CD14-positive monocyte (primary cell): ENCODE data around the gene SPON1. TPM values are rescaled to one million over a fixed set of nuclear protein-coding genes. Genes with fewer than 3 reads are reported as not detected.

Experiments used
- DNase-seq, 3 donors: peaks; one replicate each; pipeline ENCODE4 v3.0.0-alpha.2; 2011 to 2022
- H2AFZ ChIP-seq: 2 replicates; pipeline ENCODE4 v1.6.0; 2012; ENCODE audit warnings: mild to moderate bottlenecking, low read depth, low read length, inconsistent platforms; ENCODE audit not compliant: insufficient read depth, poor library complexity, severe bottlenecking
- H3K27ac ChIP-seq, 2 donors: 1 replicate in 1 of 2; 2 replicates in 1 of 2; pipeline ENCODE4 v1.5.1; 2012 to 2013; ENCODE audit warnings: low read length in 2 of 2, control low read depth in 1 of 2, inconsistent platforms in 1 of 2, low read depth in 1 of 2, mild to moderate bottlenecking in 1 of 2
- H3K27me3 ChIP-seq, 2 donors: one replicate each; pipeline versions ENCODE4 v1.6.0 to v1.6.1; 2011 to 2013; ENCODE audit warnings: low read length in 2 of 2; ENCODE audit not compliant: control insufficient read depth in 2 of 2, insufficient read depth in 2 of 2
- H3K36me3 ChIP-seq, 2 donors: replicated peaks in 1 of 2; 1 replicate in 1 of 2; 2 replicates in 1 of 2; pipeline versions ENCODE4 v1.5.1 to v1.6.1; 2012 to 2013; ENCODE audit warnings: low read length in 2 of 2, control low read depth in 1 of 2, inconsistent platforms in 1 of 2, mild to moderate bottlenecking in 1 of 2; ENCODE audit not compliant: insufficient read depth in 2 of 2, control insufficient read depth in 1 of 2
- H3K4me1 ChIP-seq, 2 donors: 1 replicate in 1 of 2; 2 replicates in 1 of 2; pipeline versions ENCODE4 v1.5.1 to v1.6.1; 2012 to 2013; ENCODE audit warnings: low read length in 2 of 2, control low read depth in 1 of 2, inconsistent platforms in 1 of 2, mild to moderate bottlenecking in 1 of 2, moderate library complexity in 1 of 2; ENCODE audit not compliant: insufficient read depth in 2 of 2, control insufficient read depth in 1 of 2
- H3K4me2 ChIP-seq: replicated peaks from 2 replicates; pipeline ENCODE3; 2012; ENCODE audit warnings: low read length, moderate library complexity, mild to moderate bottlenecking; ENCODE audit not compliant: poor library complexity, severe bottlenecking; ENCODE audit errors: extremely low read depth
- H3K4me3 ChIP-seq, 3 experiments: fragments of 200-600 bp in 1 of 3; sonication (generic) in 1 of 3; replicated peaks in 1 of 3; 1 replicate in 2 of 3; 2 replicates in 1 of 3; pipeline ENCODE4 v1.5.1; 2011 to 2013; ENCODE audit warnings: low read length in 3 of 3, mild to moderate bottlenecking in 3 of 3, control low read depth in 2 of 3, low read depth in 2 of 3, inconsistent platforms in 1 of 3, moderate library complexity in 1 of 3
- H3K79me2 ChIP-seq: 2 replicates; pipeline ENCODE4 v1.6.0; 2012; ENCODE audit warnings: mild to moderate bottlenecking, control low read depth, inconsistent platforms, low read length, moderate library complexity; ENCODE audit not compliant: insufficient read depth
- H3K9ac ChIP-seq: 2 replicates; pipeline ENCODE4 v1.6.0; 2017; ENCODE audit warnings: low read length, mild to moderate bottlenecking; ENCODE audit not compliant: insufficient read depth, poor library complexity, severe bottlenecking
- H3K9me3 ChIP-seq, 2 donors: replicated peaks in 1 of 2; 1 replicate in 1 of 2; 2 replicates in 1 of 2; pipeline versions ENCODE4 v1.5.1 to v1.6.1; 2012 to 2013; ENCODE audit warnings: low read length in 2 of 2, control low read depth in 1 of 2; ENCODE audit not compliant: control insufficient read depth in 1 of 2, insufficient read depth in 1 of 2
- H4K20me1 ChIP-seq: 2 replicates; pipeline ENCODE4 v1.6.0; 2012; ENCODE audit warnings: mild to moderate bottlenecking, low read length, control low read depth, moderate library complexity; ENCODE audit not compliant: insufficient read depth
- H3K27ac Mint-ChIP-seq, 7 donors: one replicate each; pipeline ENCODE4 v1.8.0; 2020; ENCODE audit warnings: mild to moderate bottlenecking in 7 of 7, mixed read lengths in 7 of 7, moderate library complexity in 6 of 7, inconsistent platforms in 2 of 7
- H3K27me3 Mint-ChIP-seq, 3 donors: one replicate each; pipeline ENCODE4 v1.8.0; 2021 to 2022; ENCODE audit warnings: low read depth in 3 of 3, mild to moderate bottlenecking in 3 of 3, mixed read lengths in 3 of 3, moderate library complexity in 3 of 3, inconsistent platforms in 1 of 3
- H3K36me3 Mint-ChIP-seq, 2 donors: one replicate each; pipeline ENCODE4 v1.8.0; 2020; ENCODE audit warnings: mixed read lengths in 2 of 2, inconsistent platforms in 1 of 2, mild to moderate bottlenecking in 1 of 2
- H3K4me1 Mint-ChIP-seq: one replicate; pipeline ENCODE4 v1.8.0; 2020; ENCODE audit warnings: mild to moderate bottlenecking, mixed read lengths
- H3K4me3 Mint-ChIP-seq, 2 donors: one replicate each; pipeline ENCODE4 v1.8.0; 2020; ENCODE audit warnings: mild to moderate bottlenecking in 2 of 2, mixed read lengths in 2 of 2, moderate library complexity in 1 of 2
- H3K9me3 Mint-ChIP-seq, 7 donors: one replicate each; pipeline ENCODE4 v1.8.0; 2020 to 2022; ENCODE audit warnings: mixed read lengths in 7 of 7, mild to moderate bottlenecking in 6 of 7, moderate library complexity in 6 of 7, inconsistent platforms in 2 of 7
- CTCF ChIP-seq: fragments of 200-600 bp; IDR thresholded peaks from one replicate; pipeline ENCODE4 v1.8.0; 2022; ENCODE audit warnings: antibody characterized with exemption, mild to moderate bottlenecking
- WGBS: methylation state at CpG from one replicate; pipeline ENCODE4 v1.1.5; 2013; ENCODE audit warnings: missing lambda C conversion rate; ENCODE audit not compliant: insufficient coverage; 5-methylcytosine and 5-hydroxymethylcytosine counted together
- intact Hi-C, 2 donors: fragments of 100-400 bp; cut with micrococcal nuclease; formaldehyde crosslinking; loops; one replicate each; pipeline versions ENCODE4 v1.15.0 to v1.15.1; 2023
- polyA plus RNA-seq, 3 donors: library from polyadenylated mRNA; depleted of rRNA in 1 of 3; unstranded in 2 of 3; stranded (reverse) in 1 of 3; fragments of 300-500 nt in 2 of 3; fragments of >200 nt in 1 of 3; fragmentation: Illumina TruSeq in 2 of 3; gene quantifications; 1 replicate in 2 of 3; 2 replicates in 1 of 3; pipeline ENCODE4 v1.2.3, GENCODE V29; 2012 to 2021

SPON1 gene
- polyA plus RNA-seq, 3 donors, result not detected

GRCh38 chr11:14144934-14145333, 182.4 kb downstream of the SPON1 start:
- Mint-ChIP-seq H3K9me3 (peaks cover 0 to 3% (median 0%) of the 10 kb centered on the region in 7 donors), H3K4me1 (no peaks in the 10 kb centered on the region), H3K27ac (no peak overlapping the region), H3K4me3 (no peak overlapping the region), H3K27me3 (peaks cover 1 to 5% (median 3%) of the 10 kb centered on the region in 3 donors), H3K36me3 (no peaks in the 10 kb centered on the region)
- Histone ChIP-seq H3K9me3 (no peaks in the 10 kb centered on the region), H3K4me1 (no peaks in the 10 kb centered on the region), H3K79me2 (no peaks in the 10 kb centered on the region), H3K4me2 (no peak overlapping the region), H3K36me3 (no peaks in the 10 kb centered on the region), H3K27ac (no peak overlapping the region), H2AFZ (no peak overlapping the region), H3K4me3 (no peak overlapping the region), H4K20me1 (no peaks in the 10 kb centered on the region), H3K27me3 (no peaks in the 10 kb centered on the region), H3K9ac (no peak overlapping the region)
- no peak for TF ChIP-seq CTCF
- intact Hi-C loops, result no loop called here
- 100% methylated on average over 1 of the region's 2 CpGs for WGBS
- DNase-seq, result no peak

- DNase-seq, result no peak
- H3K36me3 Mint-ChIP-seq, result no peaks in the 10 kb centered on the region
- 100% methylated on average over 1 of the region's 3 CpGs for WGBS
- peaks cover under 1 to 6% (median 5%) of the 10 kb centered on the region in 7 donors for H3K9me3 Mint-ChIP-seq
- Histone ChIP-seq H3K27ac (no peak overlapping the region), H3K36me3 (no peaks in the 10 kb centered on the region), H3K4me1 (no peaks in the 10 kb centered on the region), H3K4me2 (no peak overlapping the region), H3K79me2 (no peaks in the 10 kb centered on the region), H3K9ac (no peak overlapping the region), H3K4me3 (no peak overlapping the region), H2AFZ (no peak overlapping the region), H3K27me3 (no peaks in the 10 kb centered on the region), H4K20me1 (no peaks in the 10 kb centered on the region), H3K9me3 (peaks cover 2 to 4% of the 10 kb centered on the region in 2 donors)
- intact Hi-C loops, result no loop called here
- H3K27me3 Mint-ChIP-seq, result peaks cover 0 to 2% (median 0%) of the 10 kb centered on the region in 3 donors
- H3K4me1 Mint-ChIP-seq, result no peaks in the 10 kb centered on the region
- peak; percentile 24 for TF ChIP-seq CTCF
- no peak overlapping the region for H3K4me3 Mint-ChIP-seq
- H3K27ac Mint-ChIP-seq, result no peak overlapping the region
Measured at GRCh38 chr11:14148653-14149273, 186.2 kb downstream of the SPON1 start.
